Stimulated activated CD4-positive, alpha-beta T cell treated with anti-CD3 and anti-CD28 coated beads, TNF-alpha, amount 100 ng/mL, for 24 hours (primary cell): ENCODE data around the gene SDF4.

Experiments
- DNase-seq, 3 experiments: peaks; one replicate each; pipeline ENCODE4 v3.0.0-alpha.2; 2020; ENCODE audit warnings: low read depth in 3 of 3

SDF4 gene

GRCh38 chr1:1167398-1167821 is 64.4 kb downstream of the SDF4 start:
- no peak for DNase-seq
